ENCODE results near the gene GPNMB. TPM values are rescaled to one million over a fixed set of nuclear protein-coding genes. Genes with fewer than 3 reads are reported as not detected.

Gene GPNMB
- total RNA-seq, 1 experiment from 2014 or later: 1.2 TPM

DNA sequence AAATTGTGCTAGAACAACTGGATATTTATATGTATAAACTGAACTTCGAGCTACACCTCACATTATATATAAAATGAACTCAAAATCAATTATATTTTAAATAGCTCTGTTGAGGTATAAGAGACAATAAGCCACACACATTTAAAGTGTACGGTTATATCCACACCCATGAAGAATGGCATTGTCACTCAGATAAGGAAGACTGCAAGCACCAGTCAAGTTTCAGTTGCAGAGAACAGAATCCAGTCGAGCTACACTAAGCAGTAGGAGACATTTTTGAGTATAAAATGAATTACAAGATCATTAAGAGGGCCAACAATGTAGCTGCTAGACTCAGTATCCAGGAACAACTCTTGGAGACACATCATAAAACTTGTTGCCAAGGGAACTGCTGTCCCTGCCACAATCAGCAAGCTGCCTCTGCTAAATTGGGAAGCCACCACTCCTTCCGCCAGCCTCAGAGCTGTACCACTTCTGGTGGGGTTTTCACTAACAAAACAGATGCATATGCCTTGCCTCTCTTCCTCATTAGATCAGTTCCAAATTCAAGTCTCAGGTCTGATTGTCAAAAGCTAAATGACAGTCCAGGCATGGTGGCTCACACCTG is 19.6 kb upstream of the GPNMB start:
- Histone ChIP-seq H3K27me3 (replicated peaks; ENCODE audit: control insufficient read depth, insufficient read depth, low read length) (no peaks in the 10 kb centered on the region), H3K36me3 (ENCODE audit: control insufficient read depth, insufficient read depth, low read length) (no peaks in the 10 kb centered on the region), H3K9me3 (no peaks in the 10 kb centered on the region), H3K4me3 (ENCODE audit: low read depth, low read length) (no peak overlapping the region), H3K4me1 (no peaks in the 10 kb centered on the region)
- Mint-ChIP-seq H3K27me3 (ENCODE audit: insufficient read depth, unreplicated experiment) (peaks cover 3% of the 10 kb centered on the region), H3K9me3 (ENCODE audit: unreplicated experiment) (no peaks in the 10 kb centered on the region), H3K36me3 (ENCODE audit: insufficient read depth, unreplicated experiment) (no peaks in the 10 kb centered on the region), H3K27ac (ENCODE audit: unreplicated experiment) (no peak overlapping the region), H3K4me3 (ENCODE audit: unreplicated experiment) (no peak overlapping the region), H3K4me1 (ENCODE audit: low read depth, unreplicated experiment) (no peaks in the 10 kb centered on the region)
- intact Hi-C loops (cut with micrococcal nuclease; ENCODE audit: unreplicated experiment): no loop called here
- ChIA-PET CTCF (no interaction called here), POLR2A (no interaction called here)
- BruUV-seq (replicated peaks): no TSS peak
- TF ChIP-seq, protein P1, sequence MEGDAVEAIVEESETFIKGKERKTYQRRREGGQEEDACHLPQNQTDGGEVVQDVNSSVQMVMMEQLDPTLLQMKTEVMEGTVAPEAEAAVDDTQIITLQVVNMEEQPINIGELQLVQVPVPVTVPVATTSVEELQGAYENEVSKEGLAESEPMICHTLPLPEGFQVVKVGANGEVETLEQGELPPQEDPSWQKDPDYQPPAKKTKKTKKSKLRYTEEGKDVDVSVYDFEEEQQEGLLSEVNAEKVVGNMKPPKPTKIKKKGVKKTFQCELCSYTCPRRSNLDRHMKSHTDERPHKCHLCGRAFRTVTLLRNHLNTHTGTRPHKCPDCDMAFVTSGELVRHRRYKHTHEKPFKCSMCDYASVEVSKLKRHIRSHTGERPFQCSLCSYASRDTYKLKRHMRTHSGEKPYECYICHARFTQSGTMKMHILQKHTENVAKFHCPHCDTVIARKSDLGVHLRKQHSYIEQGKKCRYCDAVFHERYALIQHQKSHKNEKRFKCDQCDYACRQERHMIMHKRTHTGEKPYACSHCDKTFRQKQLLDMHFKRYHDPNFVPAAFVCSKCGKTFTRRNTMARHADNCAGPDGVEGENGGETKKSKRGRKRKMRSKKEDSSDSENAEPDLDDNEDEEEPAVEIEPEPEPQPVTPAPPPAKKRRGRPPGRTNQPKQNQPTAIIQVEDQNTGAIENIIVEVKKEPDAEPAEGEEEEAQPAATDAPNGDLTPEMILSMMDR (IDR thresholded peaks at IDR 0.05; ENCODE audit: insufficient read depth in 1 of 2, low read depth in 1 of 2, low read length in 1 of 2, severe bottlenecking in 1 of 2, unreplicated experiment in 1 of 2): no peak
- no peak for DNase-seq

DNA sequence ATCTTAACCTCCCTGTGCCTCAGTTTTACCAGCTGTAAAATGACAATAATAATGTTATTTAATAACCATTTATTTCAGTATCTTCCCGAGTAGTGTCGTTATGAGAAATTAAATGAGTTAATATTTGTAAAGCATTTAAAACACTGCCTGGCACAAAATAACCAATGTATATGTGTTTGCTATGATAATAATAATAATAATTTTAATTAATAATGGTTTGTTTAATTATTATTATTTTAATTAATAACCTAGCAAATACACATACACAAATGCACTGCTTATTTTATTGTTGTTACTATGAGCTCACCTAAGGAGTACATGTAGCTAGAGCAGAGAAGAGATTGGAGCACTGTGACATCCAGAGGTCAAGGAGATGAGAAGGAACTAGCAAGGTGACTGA is 18.2 kb upstream of the GPNMB start:
- H3K27ac Mint-ChIP-seq (ENCODE audit: unreplicated experiment): no peak overlapping the region
- intact Hi-C loops (cut with micrococcal nuclease; ENCODE audit: unreplicated experiment): no loop called here
- H3K9me3 Mint-ChIP-seq (ENCODE audit: unreplicated experiment): no peaks in the 10 kb centered on the region
- no peaks in the 10 kb centered on the region for H3K9me3 ChIP-seq
- ChIA-PET CTCF (interaction anchor here (1.0 kb wide), 1 partner anchor 45 kb away, joined by 3 read pairs; no protein-coding TSS in a partner anchor), POLR2A (no interaction called here)
- DNase-seq: no peak
- no peaks in the 10 kb centered on the region for H3K4me1 ChIP-seq
- H3K36me3 ChIP-seq (ENCODE audit: control insufficient read depth, insufficient read depth, low read length): no peaks in the 10 kb centered on the region
- peaks cover 3% of the 10 kb centered on the region for H3K27me3 Mint-ChIP-seq (ENCODE audit: insufficient read depth, unreplicated experiment)
- H3K4me1 Mint-ChIP-seq (ENCODE audit: low read depth, unreplicated experiment): no peaks in the 10 kb centered on the region
- TF ChIP-seq, protein P1 (IDR thresholded peaks at IDR 0.05; ENCODE audit: insufficient read depth in 1 of 2, low read depth in 1 of 2, low read length in 1 of 2, severe bottlenecking in 1 of 2, unreplicated experiment in 1 of 2): no peak
- no peaks in the 10 kb centered on the region for H3K36me3 Mint-ChIP-seq (ENCODE audit: insufficient read depth, unreplicated experiment)
- no peak overlapping the region for H3K4me3 ChIP-seq (ENCODE audit: low read depth, low read length)
- H3K27me3 ChIP-seq (replicated peaks; ENCODE audit: control insufficient read depth, insufficient read depth, low read length): no peaks in the 10 kb centered on the region
- H3K4me3 Mint-ChIP-seq (ENCODE audit: unreplicated experiment): no peak overlapping the region
- BruUV-seq (replicated peaks): no TSS peak

DNA sequence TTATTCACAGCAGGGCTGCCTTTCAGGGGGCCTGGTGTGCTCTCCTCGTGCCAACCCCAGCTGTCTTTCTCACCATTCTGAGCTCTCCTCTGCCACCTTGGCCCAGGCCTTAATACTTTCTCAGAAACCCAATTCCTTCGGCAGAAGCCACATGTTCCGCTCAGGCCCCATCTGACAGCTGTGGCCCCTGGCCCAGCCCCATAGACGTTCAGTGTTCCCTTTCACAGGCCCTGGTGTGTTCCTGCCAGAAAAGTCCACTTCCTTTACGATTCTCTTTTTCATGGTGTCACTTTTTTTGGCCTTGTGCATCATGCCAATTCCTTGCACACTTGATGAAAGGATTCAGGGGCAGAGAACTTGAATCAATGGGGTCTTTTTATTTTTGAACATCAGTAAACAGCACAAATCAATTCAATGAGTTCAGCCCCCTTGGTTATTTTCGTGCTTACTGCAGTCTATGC is 15.9 kb upstream of the GPNMB start:
- Mint-ChIP-seq H3K4me3 (ENCODE audit: unreplicated experiment) (no peak overlapping the region), H3K9me3 (ENCODE audit: unreplicated experiment) (no peaks in the 10 kb centered on the region), H3K27me3 (ENCODE audit: insufficient read depth, unreplicated experiment) (no peaks in the 10 kb centered on the region), H3K27ac (ENCODE audit: unreplicated experiment) (no peak overlapping the region), H3K4me1 (ENCODE audit: low read depth, unreplicated experiment) (no peaks in the 10 kb centered on the region), H3K36me3 (ENCODE audit: insufficient read depth, unreplicated experiment) (no peaks in the 10 kb centered on the region)
- Histone ChIP-seq H3K27me3 (replicated peaks; ENCODE audit: control insufficient read depth, insufficient read depth, low read length) (no peaks in the 10 kb centered on the region), H3K4me3 (ENCODE audit: low read depth, low read length) (no peak overlapping the region), H3K36me3 (ENCODE audit: control insufficient read depth, insufficient read depth, low read length) (no peaks in the 10 kb centered on the region), H3K4me1 (no peaks in the 10 kb centered on the region), H3K9me3 (no peaks in the 10 kb centered on the region)
- DNase-seq: no peak
- CTCF ChIA-PET: interaction anchor here (0.6 kb wide), 2 partner anchors 24 to 178 kb away, joined by 3 read pairs; no protein-coding TSS in a partner anchor
- no TSS peak for BruUV-seq (replicated peaks)
- TF ChIP-seq, protein P1 (IDR thresholded peaks at IDR 0.05; ENCODE audit: insufficient read depth in 1 of 2, low read depth in 1 of 2, low read length in 1 of 2, severe bottlenecking in 1 of 2, unreplicated experiment in 1 of 2): no peak
- intact Hi-C loops (cut with micrococcal nuclease; ENCODE audit: unreplicated experiment): no loop called here
- POLR2A ChIA-PET: no interaction called here
